IMR-90 (cell line): ENCODE measurements around the gene MTA1. TPM values are rescaled to one million over a fixed set of nuclear protein-coding genes. Genes with fewer than 3 reads are reported as not detected.

ENCODE experiments used
- ATAC-seq: fragments of 200-7000 bp; cut with Tn5 transposase; 2 replicates; pipeline ENCODE4 v1.9.1; 2020; ENCODE audit warnings: low read depth, mild to moderate bottlenecking, moderate library complexity
- BruUV-seq: library from RNA; stranded (reverse); fragments of 400-500 nt; replicated peaks from 2 replicates; lab custom pipeline; 2021; lab: Mats Ljungman, UMichigan
- CTCF ChIA-PET: fragments of 300-600 bp; formaldehyde crosslinking; extraction: SDS; loops from one replicate; lab custom pipeline; 2021; ENCODE audit warnings: antibody characterized with exemption; lab: Yijun Ruan, JAX
- POLR2A ChIA-PET: fragments of 300-600 bp; sonication (Branson Sonifier 250); formaldehyde crosslinking; loops from one replicate; lab custom pipeline; 2022; ENCODE audit warnings: antibody characterized with exemption; ENCODE audit not compliant: unreplicated experiment; lab: Charles Lee
- DNase-seq: peaks from one replicate; pipeline ENCODE4 v3.0.0; 2013
- H2AFZ ChIP-seq: replicated peaks from 2 replicates; pipeline ENCODE3; 2013; ENCODE audit warnings: low read length, mild to moderate bottlenecking; ENCODE audit not compliant: poor library complexity
- H2AK5ac ChIP-seq: 2 replicates; pipeline ENCODE4 v1.6.1; 2013; ENCODE audit warnings: low read depth, low read length, inconsistent platforms
- H2AK9ac ChIP-seq: replicated peaks from 2 replicates; pipeline ENCODE3; 2013; ENCODE audit warnings: mild to moderate bottlenecking, low read depth, low read length, moderate library complexity; ENCODE audit not compliant: poor library complexity
- H2BK120ac ChIP-seq: 2 replicates; pipeline ENCODE4 v1.6.1; 2013; ENCODE audit warnings: low read depth, low read length, inconsistent platforms
- H2BK15ac ChIP-seq: 3 replicates; pipeline ENCODE4 v1.6.1; 2013; ENCODE audit warnings: low read depth, low read length, inconsistent platforms
- H2BK20ac ChIP-seq: 2 replicates; pipeline ENCODE4 v1.6.1; 2013; ENCODE audit warnings: low read depth, mild to moderate bottlenecking, inconsistent platforms, low read length, moderate library complexity
- H2BK5ac ChIP-seq: 2 replicates; pipeline ENCODE4 v1.6.1; 2013; ENCODE audit warnings: mild to moderate bottlenecking, low read depth, low read length, inconsistent platforms; ENCODE audit not compliant: poor library complexity, severe bottlenecking
- H3K14ac ChIP-seq: replicated peaks from 2 replicates; pipeline ENCODE4 v1.6.1; 2013; ENCODE audit warnings: low read depth, low read length, inconsistent platforms
- H3K18ac ChIP-seq: 2 replicates; pipeline ENCODE4 v1.6.1; 2013; ENCODE audit warnings: low read depth, low read length, control low read depth
- H3K23ac ChIP-seq: 2 replicates; pipeline ENCODE4 v1.6.1; 2013; ENCODE audit warnings: low read depth, low read length, inconsistent platforms
- H3K27ac ChIP-seq: 2 replicates; pipeline ENCODE4 v1.5.1; 2013; ENCODE audit warnings: mild to moderate bottlenecking, control low read depth, low read length; ENCODE audit not compliant: insufficient read depth
- H3K27me3 ChIP-seq: 2 replicates; pipeline ENCODE4 v1.6.1; 2013; ENCODE audit warnings: low read length; ENCODE audit not compliant: control insufficient read depth, insufficient read depth
- H3K36me3 ChIP-seq: 2 replicates; pipeline ENCODE4 v1.6.1; 2013; ENCODE audit warnings: low read length, mixed read lengths; ENCODE audit not compliant: control insufficient read depth, insufficient read depth
- H3K4ac ChIP-seq: 2 replicates; pipeline ENCODE4 v1.6.1; 2013; ENCODE audit warnings: low read depth, low read length, inconsistent platforms
- H3K4me1 ChIP-seq: 2 replicates; pipeline ENCODE4 v1.6.1; 2013; ENCODE audit warnings: low read length, mixed read lengths; ENCODE audit not compliant: control insufficient read depth, insufficient read depth
- H3K4me2 ChIP-seq: 2 replicates; pipeline ENCODE4 v1.6.1; 2013; ENCODE audit warnings: low read depth, mild to moderate bottlenecking, control low read depth, low read length, moderate library complexity
- H3K4me3 ChIP-seq: 2 replicates; pipeline ENCODE4 v1.5.1; 2013; ENCODE audit warnings: low read depth, mild to moderate bottlenecking, control low read depth, low read length, moderate library complexity; ENCODE audit not compliant: insufficient read depth
- H3K56ac ChIP-seq: 2 replicates; pipeline ENCODE4 v1.6.1; 2013; ENCODE audit warnings: low read length, inconsistent platforms; ENCODE audit not compliant: insufficient read depth; ENCODE audit errors: extremely low read depth
- H3K79me1 ChIP-seq, 2 experiments: 2 replicates each; pipeline ENCODE4 v1.6.1; 2013; ENCODE audit warnings: low read length in 2 of 2, inconsistent platforms in 1 of 2, low read depth in 1 of 2
- H3K9ac ChIP-seq: 2 replicates; pipeline ENCODE4 v1.6.1; 2013; ENCODE audit warnings: low read depth, low read length, control low read depth
- H3K9me1 ChIP-seq: 2 replicates; pipeline ENCODE4 v1.6.1; 2013; ENCODE audit warnings: low read length, inconsistent platforms; ENCODE audit not compliant: insufficient read depth
- H3K9me3 ChIP-seq: 2 replicates; pipeline ENCODE4 v1.6.1; 2013; ENCODE audit warnings: low read length; ENCODE audit not compliant: control insufficient read depth, insufficient read depth
- H4K20me1 ChIP-seq: 2 replicates; pipeline ENCODE4 v1.6.1; 2013; ENCODE audit warnings: low read length, inconsistent platforms; ENCODE audit not compliant: insufficient read depth
- H4K5ac ChIP-seq: 2 replicates; pipeline ENCODE4 v1.6.1; 2013; ENCODE audit warnings: mild to moderate bottlenecking, low read depth, low read length, control low read depth
- H4K8ac ChIP-seq, 2 experiments: 2 replicates each; pipeline ENCODE4 v1.6.1; 2013; ENCODE audit warnings: low read depth in 2 of 2, low read length in 2 of 2, control low read depth in 1 of 2, inconsistent platforms in 1 of 2
- H4K91ac ChIP-seq: 2 replicates; pipeline ENCODE4 v1.6.1; 2013; ENCODE audit warnings: low read depth, low read length, inconsistent platforms; ENCODE audit not compliant: insufficient read depth
- MAFK ChIP-seq: IDR thresholded peaks from 2 replicates; pipeline ENCODE4 v1.6.1; 2012; ENCODE audit warnings: low read depth, low read length, improper control_type of control experiment
- WGBS, 2 experiments: methylation state at CpG; one replicate each; pipeline versions ENCODE4 v1.1.5 to v1.1.7; 2013; ENCODE audit warnings: missing lambda C conversion rate in 2 of 2; ENCODE audit not compliant: insufficient read length in 1 of 2; ENCODE audit errors: extremely low coverage in 2 of 2; 5-methylcytosine and 5-hydroxymethylcytosine counted together
- dilution Hi-C: fragments of 300-500 bp; cut with HindIII; formaldehyde crosslinking; loops from one replicate; pipeline ENCODE4 v1.14.3; 2018; ENCODE audit warnings: low sequenced_read_pairs; ENCODE audit not compliant: unreplicated experiment
- in situ Hi-C: fragments of 300-500 bp; cut with MboI; formaldehyde crosslinking; loops from 3 replicates; pipeline ENCODE4 v1.14.3; 2019; ENCODE audit warnings: low sequenced_read_pairs, inconsistent platforms, mixed read lengths
- intact Hi-C: fragments of 100-400 bp; cut with micrococcal nuclease; formaldehyde crosslinking; loops from 2 replicates; pipeline ENCODE4 v1.10.0; 2022
- polyA plus RNA-seq, 3 experiments: library from polyadenylated mRNA; depleted of rRNA; stranded (reverse); fragments of >200 nt; gene quantifications; 2 replicates each; pipeline ENCODE4 v1.2.3, GENCODE V29; 2012; ENCODE audit warnings: low replicate concordance in 1 of 3
- total RNA-seq: library from RNA; depleted of rRNA; stranded (reverse); fragments of >200 nt; gene quantifications from 2 replicates; pipeline ENCODE4 v1.2.3, GENCODE V29; 2012

MTA1 gene
- total and polyA plus RNA-seq, 2 of the 4 experiments (the other 2 are of a cell fraction), result 21.5 to 61.6 TPM

DNA sequence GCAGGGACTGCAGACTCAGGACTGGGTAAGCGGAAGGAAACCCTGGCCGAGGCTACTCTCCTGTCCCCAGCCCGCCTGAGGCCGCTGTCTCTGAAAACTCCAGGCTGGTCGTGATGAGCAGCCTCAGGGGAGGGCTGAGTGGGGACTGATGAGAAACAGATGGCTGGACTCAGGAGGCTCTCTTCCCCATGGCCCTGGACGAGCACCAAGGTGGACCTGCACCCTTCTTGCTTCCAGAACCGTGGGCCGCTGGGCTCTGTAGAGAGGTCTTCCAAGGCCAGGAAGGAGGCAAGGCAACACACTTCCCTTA lies 20.2 kb upstream of the MTA1 start:
- CTCF ChIA-PET, result no interaction called here
- in situ Hi-C loops (no loop called here), intact Hi-C loops (no loop called here), dilution Hi-C loops (no loop called here)
- Histone ChIP-seq H4K8ac (no peak overlapping the region), H3K27ac (no peak overlapping the region), H3K4me1 (peaks cover 5% of the 10 kb centered on the region; the same call in 1 of the 2 replicates), H4K91ac (no peak overlapping the region; the same call in 1 of the 2 replicates), H3K79me1 (peaks cover 22 to 30% of the 10 kb centered on the region in 2 experiments), H2BK15ac (no peak overlapping the region; the same call in 2 of the 3 replicates), H4K20me1 (no peaks in the 10 kb centered on the region), H2AK9ac (peak overlapping the region; percentile 100), H3K56ac (no peak overlapping the region), H2AK5ac (no peak overlapping the region), H3K9me3 (peaks cover 9% of the 10 kb centered on the region), H2BK5ac (no peak overlapping the region), H3K23ac (no peak overlapping the region), H3K9ac (no peak overlapping the region), H3K27me3 (no peaks in the 10 kb centered on the region), H3K36me3 (peaks cover 14% of the 10 kb centered on the region), H3K4me2 (peak overlapping the region; percentile 96; the same call in 1 of the 2 replicates), H3K4me3 (no peak overlapping the region), H3K14ac (no peak overlapping the region), H2BK20ac (no peak overlapping the region), H3K9me1 (no peaks in the 10 kb centered on the region), H3K4ac (peak overlapping the region; percentile 91; the same call in 1 of the 2 replicates), H4K5ac (no peak overlapping the region), H2BK120ac (no peak overlapping the region), H3K18ac (no peak overlapping the region), H2AFZ (no peak overlapping the region)
- WGBS, 2 experiments, result 40% methylated on average over 1 of the region's 8 CpGs; no CpG with 5 or more reads in 1 of the 2 experiments
- DNase-seq (no peak), ATAC-seq (no peak)
- POLR2A ChIA-PET, result no interaction called here
- no TSS peak for BruUV-seq
- TF ChIP-seq MAFK, result no peak
